Caki2 (cell line): ENCODE measurements around the gene CLEC4G. TPM values are rescaled to one million over a fixed set of nuclear protein-coding genes. Genes with fewer than 3 reads are reported as not detected.
"Not testable (repeated sequence)": the region's sequence is repeated elsewhere in the genome, so short reads cannot be mapped to it uniquely, and the experiment has no call there.

Source experiments
- DNase-seq: peaks from one replicate; pipeline ENCODE4 v3.0.0-alpha.2; 2015; ENCODE audit warnings: low read depth
- in situ Hi-C: cut with HindIII; loops from 2 replicates; pipeline ENCODE4 v1.10.0; 2016; ENCODE audit warnings: low sequenced_read_pairs, low pct_unique_long_range_greater_than_20kb, mixed read lengths
- total RNA-seq: library from RNA; depleted of rRNA; stranded (reverse); fragments of >200 nt; shearing (Covaris generic); gene quantifications from 2 replicates; pipeline ENCODE4 v1.2.3, GENCODE V29; 2014; ENCODE audit warnings: low replicate concordance

The CLEC4G gene
- total RNA-seq, 1 experiment from 2014 or later = not detected

- in situ Hi-C loops = no loop called here
- peak; percentile 5 for DNase-seq
Observed at GRCh38 chr19:7748756-7749155, 16.8 kb upstream of the CLEC4G start.

DNA sequence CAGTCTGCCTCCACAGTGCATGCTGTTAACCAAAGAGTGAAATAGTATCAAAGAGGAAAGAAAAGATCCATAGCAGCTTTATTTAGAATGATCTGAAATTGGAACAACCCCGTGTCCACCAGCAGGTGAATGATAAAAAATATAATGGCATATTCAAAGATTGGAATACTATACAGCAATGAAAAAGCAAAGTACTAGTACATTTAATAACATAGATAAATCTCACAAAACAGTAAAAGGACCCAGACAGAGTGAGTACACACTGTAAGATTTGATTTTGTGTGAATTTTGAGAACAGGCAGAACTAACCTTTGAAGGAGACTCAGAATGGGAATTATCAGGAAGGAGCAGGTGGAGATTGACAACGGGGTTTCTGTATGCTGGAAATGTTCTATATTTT lies 16.3 kb upstream of the CLEC4G start:
- no peak for DNase-seq

DNA sequence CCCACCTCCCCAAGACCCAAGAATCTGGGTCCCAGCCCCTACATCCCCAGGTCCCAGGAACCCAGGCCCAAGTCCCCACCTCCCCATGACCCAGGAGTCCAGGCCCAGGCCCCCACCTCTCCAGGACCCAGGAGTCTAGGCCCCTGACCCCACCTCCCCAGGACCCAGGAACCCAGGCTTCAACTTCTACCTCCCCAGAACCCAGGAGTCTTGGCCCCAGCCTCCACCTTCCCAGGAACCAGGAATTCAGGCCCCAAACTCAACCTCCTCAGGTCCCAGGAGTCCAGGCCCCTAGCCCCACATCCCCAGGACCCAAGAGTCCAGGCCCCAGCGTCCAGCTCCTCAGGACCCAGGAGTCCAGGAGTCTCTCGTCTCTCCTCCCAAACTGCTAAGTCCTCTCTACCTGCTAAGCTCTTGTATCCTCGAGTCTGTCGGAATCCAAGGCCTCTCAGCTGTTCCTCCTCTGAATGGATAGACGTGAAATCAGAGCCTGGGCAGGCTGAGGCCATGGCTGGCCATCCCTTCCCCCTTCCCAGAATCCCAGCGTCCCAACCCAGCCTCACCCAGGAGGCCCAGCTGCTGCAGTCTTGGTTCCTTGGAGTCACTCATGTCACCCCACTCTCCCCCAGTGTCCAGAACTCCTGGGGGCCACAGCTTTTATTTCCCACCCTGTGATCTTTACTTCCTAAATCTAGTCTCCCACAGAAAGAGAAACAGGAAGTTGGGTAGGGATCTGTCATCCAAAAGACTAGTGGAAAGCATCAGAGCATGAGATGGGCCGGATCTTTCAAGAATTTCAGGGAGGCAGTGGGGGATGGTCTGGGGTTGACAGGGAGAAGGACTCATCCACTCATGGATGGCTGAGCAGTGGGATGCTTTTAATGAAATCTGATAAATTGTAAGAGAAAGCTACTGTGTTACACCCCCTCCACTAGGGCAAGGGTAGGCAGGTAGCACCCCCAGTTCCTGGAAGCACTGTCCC lies 15.3 kb upstream of the CLEC4G start, which contains the start of gene CD209:
Gene CD209, minus strand, starts transcription at position 632 of the 982 bp plus-strand sequence. Its CDS starts 23 bp downstream, at position 609.
- in situ Hi-C loops = no loop called here
- DNase-seq = no peak

More for the DNA sequence above, 16.3 kb upstream of the CLEC4G start:
- in situ Hi-C loops = no loop called here

- in situ Hi-C loops, DNase-seq: not testable (repeated sequence)
Observed at GRCh38 chr19:7746306-7746705, 14.4 kb upstream of the CLEC4G start.

DNA sequence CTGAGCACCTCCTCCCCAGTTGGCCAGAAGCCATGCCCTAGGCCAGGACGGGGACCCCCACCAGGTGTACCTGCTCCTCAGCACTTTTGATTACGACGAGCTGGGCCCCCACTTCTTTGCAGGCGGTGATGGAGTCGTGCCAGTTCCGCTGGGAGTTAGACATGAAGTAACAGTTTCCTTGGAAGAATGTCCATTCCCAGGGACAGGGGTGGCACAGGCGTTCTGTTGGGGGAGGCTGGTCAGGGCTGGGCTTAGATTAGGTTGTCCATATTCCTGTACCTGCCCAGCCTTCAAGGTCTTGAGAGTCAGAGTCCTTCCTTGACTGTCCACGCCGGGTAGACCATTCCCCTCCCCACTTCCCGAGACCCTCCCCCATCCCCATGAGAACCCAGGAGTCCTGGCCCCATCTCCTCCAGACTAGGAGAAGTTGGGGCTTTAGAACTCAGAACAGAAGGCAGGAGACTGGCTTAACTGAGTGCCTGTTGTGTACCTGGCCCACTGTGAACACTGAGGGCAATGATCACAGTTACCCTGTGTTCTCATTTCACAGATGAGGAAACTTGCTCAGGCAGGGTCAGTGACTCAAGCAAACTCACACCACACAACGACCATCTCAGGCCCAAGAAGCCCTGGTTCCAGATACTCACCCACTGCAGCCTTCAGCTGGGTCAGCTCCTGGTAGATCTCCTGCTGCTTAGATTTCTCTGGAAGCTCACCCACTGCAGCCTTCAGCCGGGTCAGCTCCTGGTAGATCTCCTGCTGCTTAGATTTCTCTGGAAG lies 13.2 kb upstream of the CLEC4G start:
- in situ Hi-C loops = no loop called here

GRCh38 chr19:7744199-7744786 lies 12.4 kb upstream of the CLEC4G start:
- in situ Hi-C loops = no loop called here
- no peak for DNase-seq

More for the DNA sequence above, 13.2 kb upstream of the CLEC4G start:
- DNase-seq = no peak

DNA sequence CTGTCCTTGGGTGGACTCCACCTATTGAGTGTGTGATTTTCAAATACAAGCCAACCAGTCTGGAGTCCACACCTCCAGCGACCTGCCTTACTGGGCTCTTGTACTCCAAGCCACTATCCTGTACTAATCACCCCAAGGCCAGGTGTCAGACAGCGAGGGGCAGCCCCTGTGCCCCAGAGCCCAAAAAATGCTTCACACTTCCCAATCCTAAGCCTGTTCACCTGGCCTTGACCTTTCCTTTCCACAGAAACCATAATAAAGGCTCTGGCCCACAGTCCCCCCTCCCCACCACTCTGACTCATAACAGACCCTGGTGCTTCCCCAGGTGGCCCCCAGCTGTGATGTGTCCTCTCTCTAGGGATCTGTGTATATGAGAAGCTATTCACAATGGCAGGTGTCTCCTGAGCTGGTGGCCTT lies 11.5 kb upstream of the CLEC4G start:
- in situ Hi-C loops = no loop called here
- DNase-seq = no peak

DNA sequence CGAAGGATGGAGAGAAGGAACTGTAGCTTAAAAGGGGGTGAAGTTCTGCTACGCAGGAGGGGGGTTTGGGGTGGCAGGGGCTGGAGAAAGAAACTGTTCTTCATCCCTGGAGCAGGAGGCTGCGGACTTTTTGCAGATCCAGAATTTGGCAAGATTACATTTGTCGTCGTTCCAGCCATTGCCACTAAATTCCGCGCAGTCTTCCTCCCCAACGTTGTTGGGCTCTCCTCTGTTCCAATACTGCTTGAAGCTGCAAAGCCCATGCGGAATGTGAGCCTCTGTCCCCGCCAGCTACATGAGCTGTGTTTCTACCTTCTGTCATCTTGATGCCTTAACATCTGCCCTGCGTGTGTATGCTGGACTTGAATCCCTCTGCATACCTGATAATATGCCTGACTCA lies 11.1 kb upstream of the CLEC4G start:
- in situ Hi-C loops = no loop called here

DNA sequence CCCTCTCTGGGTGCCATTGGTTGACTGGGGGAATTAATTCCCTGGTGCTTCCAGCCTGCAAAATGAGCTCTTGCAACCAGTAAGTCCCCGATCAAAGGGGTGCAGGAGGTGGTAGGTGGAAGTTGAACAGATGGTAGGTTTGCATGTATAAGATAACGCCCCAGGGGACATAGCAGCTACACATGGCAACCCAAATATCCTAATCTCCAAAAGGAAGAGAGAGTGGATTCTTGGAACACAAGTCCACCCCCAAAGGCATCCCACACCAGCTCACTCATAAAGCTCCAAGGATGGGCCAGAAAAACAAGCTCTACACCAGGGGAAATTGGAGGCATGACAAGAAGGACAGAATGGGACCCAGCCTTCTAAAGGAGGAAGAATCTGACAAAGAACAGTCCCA lies 10.7 kb upstream of the CLEC4G start:
- in situ Hi-C loops = no loop called here
- no peak for DNase-seq

More for the DNA sequence above, 11.1 kb upstream of the CLEC4G start:
- no peak for DNase-seq

DNA sequence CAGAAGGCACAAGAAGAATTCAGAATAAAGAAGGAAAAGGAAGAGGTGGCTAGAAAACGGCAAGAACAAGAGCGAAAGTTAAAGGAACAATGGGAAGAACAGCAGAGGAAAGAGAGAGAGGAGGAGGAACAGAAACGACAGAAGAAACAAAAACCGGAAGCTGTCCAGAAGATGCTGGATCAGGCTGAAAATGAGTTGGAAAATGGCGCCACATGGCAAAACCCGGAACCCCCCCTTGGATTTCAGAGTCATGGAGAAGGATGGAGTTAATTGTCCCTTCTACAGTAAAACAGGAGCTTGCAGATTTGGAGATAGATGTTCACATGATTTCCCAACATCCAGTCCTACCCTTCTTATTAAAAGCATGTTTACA lies 8.8 kb upstream of the CLEC4G start:
- DNase-seq = no peak
- in situ Hi-C loops = no loop called here

DNA sequence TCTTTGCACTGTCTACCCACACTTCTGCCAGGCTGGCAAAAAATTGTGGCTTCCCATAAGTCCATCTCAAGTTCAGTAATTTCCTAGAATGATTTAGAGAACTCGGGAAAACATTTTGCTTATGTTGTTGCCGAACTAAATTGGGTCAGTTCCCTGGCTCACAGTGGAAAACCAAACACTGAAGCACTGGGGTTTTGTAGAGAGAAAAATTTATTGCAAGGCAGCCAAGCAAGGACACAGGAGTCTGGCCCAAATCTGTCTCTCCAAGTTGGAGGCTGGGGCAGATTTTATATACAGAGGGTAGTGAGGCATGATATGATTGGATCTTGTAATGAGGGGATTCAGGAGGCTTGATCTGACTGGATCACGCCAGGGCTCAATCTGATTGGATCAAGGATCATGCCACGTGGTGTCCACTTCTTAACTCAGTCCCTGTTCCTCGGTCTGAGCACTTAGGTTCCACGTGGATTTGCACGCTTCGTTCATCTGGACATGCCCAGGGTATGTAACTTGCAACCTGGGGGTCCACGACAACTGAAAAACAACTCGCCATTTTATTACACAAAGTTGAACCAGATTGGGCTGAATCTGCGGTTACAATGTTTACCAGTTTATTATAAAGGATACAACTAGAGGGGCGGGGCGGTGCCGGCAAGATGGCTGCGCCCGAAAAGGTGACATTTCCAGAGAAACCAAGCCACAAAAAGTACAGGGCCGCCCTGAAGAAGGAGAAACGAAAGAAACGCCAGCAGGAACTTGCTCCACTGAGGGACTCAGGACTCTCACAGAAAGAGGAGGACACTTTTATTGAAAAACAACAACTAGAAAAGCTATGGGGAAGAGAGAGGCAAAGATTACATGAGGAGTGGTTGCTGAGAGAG lies 8.1 kb upstream of the CLEC4G start:
- in situ Hi-C loops = no loop called here
- DNase-seq = no peak

DNA sequence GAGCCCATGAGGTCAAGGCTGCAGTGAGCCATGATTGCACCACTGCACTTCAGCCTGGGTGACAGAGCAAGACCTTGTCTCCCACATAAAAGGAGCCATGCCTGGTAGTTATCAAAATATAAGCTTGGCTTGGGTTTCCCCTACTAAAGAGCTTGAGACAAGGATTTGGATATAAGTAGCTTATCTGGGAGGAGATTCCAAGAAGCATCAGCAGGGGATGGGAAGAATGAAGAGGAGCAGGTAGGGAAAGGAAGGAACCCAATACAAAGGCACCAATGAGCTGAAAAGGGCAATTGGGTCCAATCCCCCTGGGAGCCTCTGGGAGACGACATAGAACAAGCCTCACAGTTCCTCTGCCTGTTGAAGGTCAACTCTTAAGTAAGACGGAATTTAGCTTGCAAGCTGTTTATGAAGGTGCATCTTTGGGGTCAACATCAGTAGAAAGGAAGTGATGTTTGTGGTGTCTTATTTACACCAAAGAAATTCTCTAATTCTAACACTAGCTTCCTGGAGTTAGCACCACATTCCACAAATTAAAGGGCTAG lies 7.4 kb upstream of the CLEC4G start:
- in situ Hi-C loops = no loop called here

DNA sequence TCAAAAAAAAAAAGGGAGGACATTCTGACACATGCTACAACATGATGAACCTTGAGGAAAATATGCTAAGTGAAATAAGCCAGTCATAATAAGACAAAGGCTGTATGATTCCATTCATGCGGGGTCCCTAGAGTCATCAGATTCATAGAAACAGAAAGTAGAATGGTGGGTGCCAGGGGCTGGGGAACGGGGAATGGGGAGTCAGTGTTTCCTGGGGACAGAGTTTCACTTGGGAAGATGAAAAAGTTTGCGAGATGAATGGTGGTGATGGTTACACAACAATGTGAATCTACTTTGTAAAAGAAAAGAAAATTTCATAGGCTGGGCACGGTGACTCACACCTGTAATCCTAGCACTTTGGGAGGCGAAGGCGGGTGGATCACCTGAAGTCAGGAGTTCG lies 6.1 kb upstream of the CLEC4G start:
- DNase-seq = no peak
- in situ Hi-C loops = no loop called here

More for the DNA sequence above, 7.4 kb upstream of the CLEC4G start:
- DNase-seq = no peak

DNA sequence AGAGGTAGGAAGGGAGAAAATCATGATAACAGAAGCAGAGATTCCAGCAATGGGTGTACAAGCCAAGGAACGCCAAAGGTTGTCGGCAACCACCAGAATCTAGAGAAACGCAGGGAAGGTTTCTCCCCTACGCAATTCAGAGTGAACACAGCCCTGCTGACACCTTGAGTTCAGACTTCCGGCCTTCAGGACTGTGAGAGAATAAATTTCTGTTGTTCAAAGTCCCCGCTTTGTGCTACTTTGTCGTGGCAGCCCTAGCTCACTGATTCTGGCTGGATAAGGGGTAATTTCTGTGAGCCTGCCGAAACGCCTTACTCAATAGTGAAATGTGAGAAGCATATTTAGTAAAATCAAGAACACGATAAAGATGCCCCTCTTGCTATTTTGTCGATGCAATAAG lies 5.3 kb upstream of the CLEC4G start:
- in situ Hi-C loops = no loop called here
- DNase-seq = no peak

- DNase-seq = no peak
Observed at GRCh38 chr19:7736148-7736547, 4.2 kb upstream of the CLEC4G start.

DNA sequence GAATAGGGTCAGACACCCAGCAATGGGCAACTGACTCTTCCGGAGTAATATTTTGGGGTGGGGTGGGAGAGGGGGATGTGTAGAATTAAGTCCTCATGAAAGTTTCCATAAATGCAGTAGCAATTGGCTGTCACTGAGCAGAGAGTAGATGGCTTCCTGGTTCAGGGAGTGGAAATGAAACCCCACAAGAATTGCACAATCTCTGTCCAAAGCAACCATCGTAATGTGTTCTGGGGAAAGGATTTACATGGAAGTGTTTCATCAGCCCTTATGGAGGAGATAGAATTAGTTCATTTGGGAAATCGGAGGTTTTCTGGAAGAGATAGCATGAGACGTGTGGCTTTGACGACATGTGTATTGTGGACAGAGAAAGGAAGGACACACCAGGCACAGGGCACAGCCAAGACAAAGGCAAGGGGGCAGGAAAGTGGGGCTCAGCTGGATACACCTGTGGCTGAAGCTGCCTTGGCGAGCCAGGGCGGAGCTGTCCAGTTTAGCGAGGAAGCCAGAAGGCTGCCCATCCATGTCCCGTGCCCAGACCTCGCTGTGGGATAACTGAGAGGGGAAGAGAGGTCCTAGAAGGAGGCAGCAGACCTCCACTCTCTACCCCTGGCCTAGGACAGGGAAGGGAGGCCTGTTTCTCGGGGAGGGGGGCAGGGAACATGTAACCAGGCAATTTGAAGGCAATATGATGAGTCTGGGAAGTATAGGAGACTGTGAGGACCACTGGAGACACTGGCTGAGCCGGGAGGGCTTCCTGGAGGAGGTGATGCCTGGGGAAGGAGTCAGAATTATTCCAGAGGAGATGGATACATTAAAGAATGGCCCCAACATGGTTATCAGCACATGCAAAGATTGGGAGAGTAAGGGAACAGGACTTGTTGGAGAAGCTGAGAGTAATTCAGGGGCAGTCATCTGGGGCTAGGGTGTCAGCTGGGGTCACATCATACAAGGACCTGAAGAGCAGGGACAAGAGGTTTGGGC lies 2.6 kb upstream of the CLEC4G start:
- no peak for DNase-seq
- in situ Hi-C loops = no loop called here

More at GRCh38 chr19:7736148-7736547, 4.2 kb upstream of the CLEC4G start:
- in situ Hi-C loops = no loop called here
